LNCaP clone FGC (cell line): ENCODE data around the gene RANBP3.

ENCODE experiments used
- DNase-seq: peaks from one replicate; pipeline ENCODE4 v3.0.0-alpha.2; 2011; ENCODE audit warnings: low read depth
- H3K4me3 ChIP-seq: 2 replicates; pipeline ENCODE4 v1.5.1; 2011; ENCODE audit warnings: mild to moderate bottlenecking, low read depth, low read length, control low read depth
- TF ChIP-seq, protein P1 (sequence below): IDR thresholded peaks from 2 replicates; pipeline ENCODE4 v1.5.1; 2012; ENCODE audit warnings: mild to moderate bottlenecking; ENCODE audit not compliant: control insufficient read depth, insufficient read depth; ENCODE audit errors: extremely low read depth

RANBP3 gene

GRCh38 chr19:5932609-5933262 is 45.2 kb downstream of the RANBP3 start:
- no peak overlapping the region for H3K4me3 ChIP-seq
- no peak for DNase-seq
- TF ChIP-seq, protein P1, sequence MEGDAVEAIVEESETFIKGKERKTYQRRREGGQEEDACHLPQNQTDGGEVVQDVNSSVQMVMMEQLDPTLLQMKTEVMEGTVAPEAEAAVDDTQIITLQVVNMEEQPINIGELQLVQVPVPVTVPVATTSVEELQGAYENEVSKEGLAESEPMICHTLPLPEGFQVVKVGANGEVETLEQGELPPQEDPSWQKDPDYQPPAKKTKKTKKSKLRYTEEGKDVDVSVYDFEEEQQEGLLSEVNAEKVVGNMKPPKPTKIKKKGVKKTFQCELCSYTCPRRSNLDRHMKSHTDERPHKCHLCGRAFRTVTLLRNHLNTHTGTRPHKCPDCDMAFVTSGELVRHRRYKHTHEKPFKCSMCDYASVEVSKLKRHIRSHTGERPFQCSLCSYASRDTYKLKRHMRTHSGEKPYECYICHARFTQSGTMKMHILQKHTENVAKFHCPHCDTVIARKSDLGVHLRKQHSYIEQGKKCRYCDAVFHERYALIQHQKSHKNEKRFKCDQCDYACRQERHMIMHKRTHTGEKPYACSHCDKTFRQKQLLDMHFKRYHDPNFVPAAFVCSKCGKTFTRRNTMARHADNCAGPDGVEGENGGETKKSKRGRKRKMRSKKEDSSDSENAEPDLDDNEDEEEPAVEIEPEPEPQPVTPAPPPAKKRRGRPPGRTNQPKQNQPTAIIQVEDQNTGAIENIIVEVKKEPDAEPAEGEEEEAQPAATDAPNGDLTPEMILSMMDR = no peak

DNA sequence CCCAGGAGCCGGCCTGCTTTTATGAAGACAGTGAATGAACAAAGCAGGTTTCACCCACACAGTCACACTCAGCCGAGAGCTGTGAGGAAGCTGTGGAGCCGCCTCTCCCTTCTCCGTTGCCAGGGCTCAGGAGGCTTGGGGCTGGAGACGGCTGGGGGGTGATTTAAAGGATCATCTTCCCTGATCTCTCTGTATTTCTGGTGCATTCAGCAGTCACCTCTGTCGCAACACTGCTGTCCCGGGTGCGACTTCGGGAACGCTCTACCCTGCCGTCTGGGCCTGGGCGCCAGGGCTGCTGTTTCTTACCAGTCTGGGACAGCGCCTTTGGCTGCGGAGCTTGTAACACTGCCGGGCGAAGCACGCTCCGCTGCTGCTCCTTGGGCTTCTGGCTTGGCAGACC is 45.8 kb downstream of the RANBP3 start:
- TF ChIP-seq, protein P1 = no peak
- DNase-seq = no peak
- H3K4me3 ChIP-seq = no peak overlapping the region

- DNase-seq = no peak
- no peak overlapping the region for H3K4me3 ChIP-seq
- TF ChIP-seq, protein P1 = no peak
These were observed 46.7 kb downstream of the RANBP3 start for GRCh38 chr19:5931251-5931650.

GRCh38 chr19:5929625-5930024 is 48.3 kb downstream of the RANBP3 start:
- DNase-seq = no peak
- TF ChIP-seq, protein P1 = no peak
- no peak overlapping the region for H3K4me3 ChIP-seq

GRCh38 chr19:5929179-5929578 is 48.8 kb downstream of the RANBP3 start:
- H3K4me3 ChIP-seq = no peak overlapping the region
- DNase-seq = no peak
- TF ChIP-seq, protein P1 = no peak

DNA sequence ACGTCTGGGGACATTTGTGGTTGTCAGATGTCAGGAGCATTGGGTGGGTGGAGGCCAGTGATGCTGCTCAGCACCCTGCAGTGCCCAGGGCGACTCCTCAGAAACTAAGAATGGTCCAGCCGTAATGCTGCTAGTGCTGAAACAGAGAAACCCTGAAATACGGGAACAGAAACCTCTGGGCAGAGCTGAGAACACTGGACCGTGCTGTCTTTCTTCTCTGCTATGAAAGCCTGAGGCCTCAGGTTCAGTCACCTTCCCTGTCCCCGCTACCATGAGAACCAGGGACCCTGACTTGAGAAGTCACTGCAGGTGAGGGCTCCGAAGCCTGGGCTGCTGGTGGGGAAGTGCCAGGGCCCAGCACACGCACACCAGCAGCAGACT is 50.5 kb downstream of the RANBP3 start:
- TF ChIP-seq, protein P1 = no peak
- no peak for DNase-seq
- no peak overlapping the region for H3K4me3 ChIP-seq

DNA sequence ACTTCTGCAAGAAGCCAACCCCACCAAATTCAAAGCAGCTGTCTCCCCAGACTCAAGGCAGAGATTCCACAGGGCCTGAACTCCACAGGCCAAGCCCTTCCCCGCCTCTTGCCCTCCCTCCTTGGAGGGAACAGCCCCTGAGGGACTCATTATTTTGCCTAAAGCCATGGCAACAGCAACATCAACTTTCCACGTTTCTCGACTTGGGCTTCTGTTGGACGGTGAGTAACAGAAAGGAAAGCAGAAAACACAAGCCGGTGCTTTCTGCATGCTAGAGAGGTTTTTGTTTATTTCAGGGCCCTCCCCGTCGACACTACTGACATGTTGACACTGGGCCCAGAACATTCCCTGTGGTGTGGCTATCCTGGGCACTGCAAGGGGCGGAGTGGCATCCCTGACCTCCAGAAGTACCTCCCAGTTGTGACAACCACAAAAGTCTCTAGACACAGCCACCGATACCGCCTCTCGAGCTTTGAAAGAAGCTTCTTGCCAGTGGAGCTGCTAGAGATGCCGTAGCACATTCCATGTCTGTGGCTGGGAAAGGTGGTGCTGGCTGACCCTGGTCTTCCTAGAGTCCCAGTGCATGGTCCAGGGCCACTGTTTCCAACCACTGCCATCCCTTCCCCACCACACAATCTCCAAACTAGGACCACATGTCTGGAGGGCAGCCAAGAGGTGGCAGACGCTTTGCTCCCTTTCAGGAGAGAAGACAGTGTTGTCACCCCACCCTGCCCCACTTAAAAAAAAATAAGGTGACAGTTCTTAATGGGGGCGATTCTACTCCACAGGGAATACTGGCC is 51.1 kb downstream of the RANBP3 start:
- no peak overlapping the region for H3K4me3 ChIP-seq
- DNase-seq = no peak
- TF ChIP-seq, protein P1 = no peak
